Measurements from ENCODE around the gene OR10G3.

OR10G3 gene

DNA sequence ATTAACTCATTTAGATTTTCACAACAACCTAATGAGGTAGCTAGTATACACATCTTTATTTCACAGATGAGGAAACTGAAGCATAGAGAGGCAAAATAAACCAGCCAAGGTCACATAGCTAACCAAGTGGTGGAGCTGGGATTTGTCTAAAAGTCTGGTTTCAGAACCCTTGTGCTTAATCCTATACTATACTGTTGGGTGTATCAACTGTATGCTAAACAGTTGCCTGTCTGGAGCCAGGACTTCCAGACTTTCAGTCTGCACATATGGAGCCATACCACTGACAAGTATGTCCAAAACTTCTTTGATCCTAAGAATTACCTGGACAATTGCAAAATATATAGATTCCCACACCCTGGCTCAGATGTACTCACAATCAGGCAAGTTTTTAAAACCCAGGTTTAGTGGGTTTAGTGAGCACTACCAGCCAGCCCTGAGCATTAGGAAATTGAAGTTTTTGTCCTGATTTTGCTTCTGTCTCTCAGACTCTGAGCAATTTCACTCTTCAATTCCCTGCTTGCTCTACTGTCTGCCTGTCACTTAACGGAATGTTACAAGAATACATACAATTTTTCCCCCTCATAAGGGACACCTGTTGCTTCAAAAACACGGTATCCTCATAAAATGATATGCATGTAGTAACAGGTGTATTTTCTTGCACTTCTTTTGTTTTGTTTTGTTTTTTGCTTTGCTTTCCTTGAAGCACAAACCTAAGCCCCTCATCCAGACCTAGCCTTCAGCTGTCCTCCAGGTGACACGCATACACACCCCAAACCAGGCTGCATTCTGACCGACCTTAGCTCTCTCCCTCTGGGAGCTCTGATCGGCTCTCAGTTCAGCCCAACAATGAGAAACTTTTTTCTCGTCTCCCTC, 44.1 kb downstream of the OR10G3 start:
- DNase-seq: no peak

DNA sequence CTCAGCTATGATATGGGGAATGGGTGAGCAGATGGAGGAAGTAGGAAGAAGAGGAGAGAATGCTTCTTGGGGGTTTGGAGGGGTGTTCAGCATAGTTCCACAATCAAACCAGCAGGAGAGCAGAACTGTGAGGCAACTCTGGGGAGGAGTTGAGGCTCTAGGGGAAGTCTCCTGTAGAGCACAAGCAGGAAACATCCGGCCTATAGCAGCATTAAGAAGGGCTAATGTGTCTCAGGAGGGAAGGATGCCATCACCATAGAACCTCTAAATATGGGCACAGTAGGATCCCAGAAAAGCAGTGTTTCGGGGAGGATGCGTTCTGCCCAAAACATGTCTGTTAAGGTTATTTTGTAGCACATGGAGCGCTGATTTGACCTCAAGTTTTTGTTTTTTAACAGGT, 45.3 kb downstream of the OR10G3 start:
- DNase-seq: no peak

DNA sequence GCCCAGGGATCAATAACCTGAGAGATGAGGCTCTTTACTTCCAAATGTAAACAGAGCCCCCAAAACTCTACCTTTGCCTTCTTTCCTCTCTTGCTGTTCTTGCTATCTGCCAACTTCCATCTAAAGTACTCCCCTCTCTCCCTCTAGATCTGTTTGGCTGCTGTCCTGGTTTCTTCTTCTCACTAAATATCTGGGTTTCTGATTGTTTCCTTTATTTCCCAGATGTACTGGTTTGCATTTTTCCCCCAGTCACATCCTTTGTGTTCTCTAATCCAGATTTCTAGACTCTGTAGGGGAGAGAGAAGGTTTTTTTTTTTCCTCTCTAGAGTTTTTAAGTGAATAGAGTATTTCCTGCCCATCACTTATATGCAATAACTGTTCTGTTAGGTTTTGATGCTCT, 46.6 kb downstream of the OR10G3 start:
- DNase-seq: no peak

DNA sequence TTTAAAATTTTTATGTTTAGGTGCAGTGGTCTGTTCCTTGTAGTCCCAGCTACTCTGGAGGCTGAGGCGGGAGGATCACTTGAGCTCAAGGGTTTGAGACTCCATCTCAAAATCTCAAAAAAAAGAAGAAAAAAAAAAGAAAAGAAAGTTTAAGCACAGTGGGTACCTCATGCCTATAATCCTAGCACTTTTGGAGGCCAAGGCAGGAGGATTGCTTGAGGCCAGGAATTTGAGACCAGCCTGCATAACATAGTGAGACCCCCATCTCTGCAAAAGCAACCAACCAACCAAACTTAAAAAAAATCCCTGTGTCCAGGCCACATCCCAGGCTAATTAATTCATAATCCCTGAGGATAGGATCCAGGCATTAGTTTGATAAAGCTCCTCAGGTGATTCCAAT, 50.4 kb downstream of the OR10G3 start:
- DNase-seq: no peak

DNA sequence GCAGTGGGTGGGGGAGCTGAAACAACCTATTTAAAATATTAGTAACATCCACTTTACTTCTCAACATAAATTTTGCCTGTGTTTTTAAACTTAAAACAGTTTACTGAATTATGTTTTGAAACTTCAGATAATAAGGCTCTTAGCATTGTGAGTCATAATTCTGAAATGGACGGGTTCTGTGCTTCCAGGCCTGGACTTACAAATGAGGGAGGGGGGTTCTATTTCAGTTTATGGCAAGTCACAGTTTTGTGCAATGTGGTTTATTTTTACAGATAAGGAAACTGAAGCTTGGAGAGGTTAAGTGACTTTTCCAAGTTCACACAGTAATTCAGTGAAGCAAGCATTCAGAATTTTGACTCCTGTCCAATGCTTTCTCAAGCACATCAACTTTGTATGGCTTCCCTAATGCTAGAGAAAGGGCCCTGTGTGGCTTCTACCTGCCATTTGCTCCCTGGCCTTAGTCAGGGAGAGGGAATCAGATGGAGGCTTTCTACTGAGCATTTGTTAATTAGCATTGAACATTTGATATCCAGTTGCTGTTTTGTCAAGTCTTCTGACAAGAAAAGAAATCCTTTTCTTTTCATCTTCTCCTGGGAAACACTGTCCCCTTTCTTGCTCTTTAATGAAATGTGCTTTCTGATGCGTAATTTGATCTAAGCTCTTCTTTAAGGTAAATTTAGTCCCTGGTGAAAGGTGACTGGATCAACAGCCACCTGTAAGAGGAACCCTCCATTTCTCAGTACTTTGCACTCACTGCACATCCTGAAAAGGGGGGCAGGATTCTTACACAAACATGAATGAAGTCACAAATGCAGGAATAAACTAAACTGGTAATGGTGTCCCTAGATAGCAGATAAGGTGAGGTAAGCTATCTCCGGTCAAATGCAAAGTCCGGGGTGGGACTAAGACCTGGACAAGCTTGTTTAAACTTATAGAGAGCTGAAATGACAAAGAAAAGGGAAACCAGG, 51.2 kb downstream of the OR10G3 start:
- DNase-seq: no peak

DNA sequence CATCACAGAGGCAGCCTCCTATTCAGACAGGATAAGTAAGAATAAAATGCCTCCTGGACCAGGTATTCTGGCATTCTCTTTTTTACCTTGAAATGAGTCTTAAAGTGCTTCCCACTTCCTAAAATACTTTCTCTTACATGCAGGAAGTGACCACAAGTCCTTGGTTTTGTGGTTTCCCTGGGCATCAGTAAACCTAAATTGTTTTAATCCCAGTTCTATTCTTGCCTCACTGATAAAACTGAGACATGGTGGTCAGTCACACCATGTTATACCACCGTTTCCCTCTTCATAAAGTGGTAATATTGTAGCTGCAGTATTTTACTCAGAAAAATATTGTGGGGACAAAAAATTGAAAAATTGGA, 52.6 kb downstream of the OR10G3 start:
- DNase-seq: no peak

DNA sequence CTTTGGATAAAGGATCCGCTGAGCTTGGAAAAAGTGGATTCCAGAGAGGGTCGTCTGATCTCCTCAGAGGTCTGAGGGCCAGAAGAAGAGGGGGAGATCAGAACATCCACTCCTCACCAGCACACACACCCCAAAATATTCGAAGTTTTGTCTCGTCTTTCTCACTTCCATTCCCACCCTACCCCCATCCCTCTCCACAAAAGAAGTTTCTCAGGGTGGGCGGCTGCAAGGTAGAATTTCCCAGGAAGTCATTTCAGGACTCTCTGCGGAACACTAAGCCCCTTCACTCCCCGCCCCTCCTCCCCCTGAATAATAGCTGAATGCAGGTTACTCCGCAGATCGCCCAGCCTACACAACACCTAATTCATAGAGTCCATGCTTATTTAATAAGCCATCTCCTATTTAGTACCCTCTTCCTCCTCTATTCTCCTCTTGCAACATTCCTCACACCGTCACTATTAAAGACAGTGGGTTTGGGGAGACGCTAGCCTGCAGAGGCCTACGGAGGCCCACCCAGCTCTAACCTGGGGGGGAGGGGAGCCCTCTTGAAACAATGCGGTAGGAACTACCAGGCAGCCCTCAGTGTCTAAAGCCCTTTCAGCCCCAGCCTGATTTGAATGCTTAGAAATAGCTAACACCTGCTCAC, 53.1 kb downstream of the OR10G3 start:
- DNase-seq: no peak

DNA sequence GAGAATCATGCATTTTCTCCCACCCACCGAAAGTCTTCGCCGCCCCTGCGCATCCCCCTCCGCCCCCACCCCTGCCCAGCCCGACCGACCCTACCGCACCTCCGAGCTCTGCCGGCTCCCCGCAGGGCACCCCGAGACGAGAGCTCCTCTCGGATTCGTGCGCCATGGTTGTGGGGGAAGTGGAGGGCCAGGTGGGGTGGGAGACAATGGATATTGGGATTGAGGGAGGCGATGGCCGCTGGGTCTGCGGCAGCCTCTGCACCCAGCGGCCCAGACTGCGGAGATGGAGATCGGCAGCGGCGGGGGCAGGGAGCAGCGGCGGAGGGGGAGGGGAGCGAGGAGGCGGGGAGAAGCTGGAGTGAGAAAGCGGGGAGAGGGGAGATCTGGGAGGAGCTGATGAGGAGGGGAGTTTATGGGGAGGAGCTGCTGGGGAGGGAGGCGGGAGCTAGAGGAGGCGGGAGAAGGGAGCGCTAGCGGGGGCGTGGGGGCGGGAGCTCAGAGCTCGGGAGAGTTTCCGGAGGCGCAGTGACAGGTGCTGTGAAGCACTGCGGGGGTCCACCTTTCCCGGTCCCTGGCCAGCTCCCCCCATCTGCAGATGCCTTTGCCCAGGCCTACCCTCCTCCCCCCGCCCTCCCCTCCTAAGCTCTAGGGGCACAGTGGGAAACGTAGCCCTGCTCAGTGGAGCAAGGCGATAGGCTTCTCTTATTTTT, 53.8 kb downstream of the OR10G3 start, which contains the start of gene SALL2:
Gene SALL2 (minus strand): TSS at position 385 of the 710 bp plus-strand sequence. CDS start 219 bp downstream, at position 166.
- peak; percentile 82 to 84 for DNase-seq

DNA sequence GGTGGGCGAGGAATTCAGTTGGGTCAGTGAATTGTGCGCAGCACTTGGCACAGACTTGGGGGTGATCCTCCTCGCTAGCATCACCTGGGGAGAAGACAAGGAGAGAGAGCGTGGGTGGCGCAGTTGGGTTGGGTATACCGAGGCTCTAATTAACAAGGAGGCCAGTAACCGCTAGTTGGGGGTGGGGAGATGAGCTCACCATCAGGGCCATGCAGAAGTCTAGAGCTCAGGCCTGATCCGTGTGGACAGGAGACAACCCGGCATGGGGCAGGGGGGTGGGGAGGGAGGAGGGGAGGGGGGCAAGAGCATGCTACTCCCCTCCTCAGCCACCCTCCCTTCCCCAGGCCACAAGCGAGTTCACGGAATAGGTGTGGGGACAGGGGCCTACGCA, 54.3 kb downstream of the OR10G3 start:
- no peak for DNase-seq

DNA sequence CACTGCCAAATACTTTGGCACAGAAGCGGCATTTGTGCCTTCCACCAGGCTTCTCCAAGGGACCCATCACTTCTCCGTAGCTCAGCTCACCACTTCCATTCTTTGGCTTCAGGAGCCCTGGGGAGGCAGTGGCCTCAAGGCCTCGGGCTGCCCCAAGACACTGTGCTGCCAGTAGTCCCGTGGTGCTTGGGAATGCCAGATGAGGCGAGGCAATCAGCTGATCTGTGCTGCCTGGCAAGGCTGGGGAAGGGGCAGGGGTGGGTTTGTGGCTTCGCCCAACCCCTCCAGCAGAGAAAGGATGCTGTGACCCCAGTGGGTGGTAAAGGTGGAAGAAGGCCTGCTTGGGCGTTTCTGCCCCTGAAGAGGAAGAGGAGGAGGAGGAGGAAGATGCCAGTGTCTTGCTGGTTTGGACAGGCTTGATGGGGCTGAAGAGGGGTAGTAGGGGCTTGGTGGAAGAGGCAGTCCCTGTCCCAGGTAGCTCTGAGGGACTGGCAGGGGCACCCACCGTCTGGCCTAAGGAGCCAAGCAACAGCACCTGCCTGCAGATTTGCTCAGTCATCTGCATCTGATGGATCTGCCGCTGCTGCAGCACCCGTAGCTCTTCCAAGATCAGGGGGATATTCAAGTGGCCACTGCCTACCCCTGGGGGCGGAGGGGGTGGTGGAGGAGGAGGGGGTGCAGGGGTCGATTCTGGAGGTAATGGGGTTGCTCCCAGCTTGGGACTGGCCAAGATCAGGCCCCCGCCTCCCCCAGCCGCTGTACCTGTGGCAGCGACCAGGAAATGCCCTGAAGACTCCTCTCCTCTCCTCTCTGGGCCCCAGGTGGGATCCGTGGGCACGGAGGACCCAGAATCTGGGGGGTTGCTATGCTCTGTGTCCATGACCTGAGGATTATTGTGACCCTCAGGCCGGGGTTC, 55.0 kb downstream of the OR10G3 start:
- no peak for DNase-seq

DNA sequence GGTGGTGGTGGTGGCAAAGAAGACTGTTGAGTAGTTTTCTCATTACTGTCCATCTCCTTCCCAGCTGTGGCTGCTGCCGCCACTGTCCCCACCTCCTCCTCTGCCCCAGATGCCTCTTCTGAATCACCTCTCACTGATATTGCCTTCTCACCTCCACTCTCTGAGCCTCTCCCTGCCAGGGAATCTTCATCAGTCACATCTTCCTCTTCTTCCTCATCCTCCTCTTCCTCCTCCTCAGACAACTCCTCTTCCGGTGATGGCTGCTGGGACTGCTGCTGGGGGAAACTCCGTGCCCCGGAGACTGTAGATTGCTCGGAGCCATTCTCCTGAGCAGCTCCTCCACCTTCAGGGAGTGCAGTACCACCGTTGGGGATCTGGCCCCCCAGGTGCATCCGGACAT, 56.7 kb downstream of the OR10G3 start:
- DNase-seq: no peak

DNA sequence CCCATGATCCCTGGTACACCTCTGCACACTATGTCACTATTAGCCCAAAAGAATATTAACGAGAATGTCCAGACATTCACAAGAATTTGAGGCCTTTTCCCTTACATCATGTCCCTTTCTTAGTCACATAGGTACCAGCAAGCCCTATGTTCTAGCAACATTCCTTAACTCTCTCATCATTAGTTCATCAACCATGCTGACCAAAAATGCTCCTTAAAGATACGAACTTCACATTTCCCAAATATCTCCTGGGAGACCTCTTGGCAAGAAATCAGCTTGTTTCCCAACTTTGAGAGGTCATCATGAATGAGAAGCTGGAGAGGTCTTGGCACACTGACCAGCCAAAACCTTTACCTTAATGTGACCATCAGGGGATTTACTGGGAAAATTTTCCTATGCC, 58.4 kb downstream of the OR10G3 start:
- DNase-seq: no peak

DNA sequence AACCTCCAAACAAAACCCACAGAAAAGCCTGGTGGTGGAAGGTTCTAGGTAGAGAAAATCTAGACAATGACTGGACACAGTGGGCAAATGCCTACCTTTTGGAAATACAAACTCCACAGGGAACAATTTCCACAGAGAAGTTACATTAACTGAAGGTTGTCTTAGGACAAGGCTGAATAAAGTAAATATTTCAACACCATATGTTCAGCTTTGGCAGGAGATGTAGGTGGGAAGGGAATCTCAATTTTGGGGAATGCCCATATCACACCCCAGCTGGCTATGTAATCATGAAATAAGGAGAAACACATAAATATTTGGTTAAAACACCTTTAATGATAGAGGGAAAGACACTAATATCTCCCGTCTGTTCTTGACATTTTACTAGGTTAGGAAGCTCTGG, 59.1 kb downstream of the OR10G3 start:
- DNase-seq: no peak

DNA sequence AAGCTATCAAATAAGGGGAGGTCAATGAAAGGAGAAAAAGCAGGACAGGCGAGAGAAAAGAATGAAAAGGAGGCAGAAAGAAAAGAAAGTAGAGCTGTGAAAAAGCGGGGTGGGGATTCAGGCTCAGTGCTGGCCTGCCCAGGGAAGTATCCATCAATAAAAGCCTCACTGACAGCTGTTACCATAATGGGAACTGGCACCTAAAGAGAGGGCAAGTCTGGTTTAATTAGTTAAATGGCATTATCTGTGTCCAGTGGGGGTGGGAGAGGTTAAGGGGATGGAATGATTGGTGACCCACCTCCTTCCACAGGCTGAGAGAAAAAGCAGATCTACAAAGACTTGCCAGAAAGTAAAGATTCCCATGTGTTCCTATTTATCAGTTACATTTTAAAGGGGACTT, 61.2 kb downstream of the OR10G3 start:
- no peak for DNase-seq

All from activated CD4-positive, alpha-beta T cell treated with anti-CD3 and anti-CD28 coated beads, Interleukin-2, amount 50 U/mL, for 48 hours (primary cell).